Suprapubic skin (tissue), 4 donors: Measurements from ENCODE around the gene SLC4A1. TPM values are rescaled to one million over a fixed set of nuclear protein-coding genes. Genes with fewer than 3 reads are reported as not detected.

Experiments used
- DNase-seq, 2 donors: peaks; one replicate each; pipeline ENCODE4 v3.0.0-alpha.2; 2019; ENCODE audit warnings: low spot score in 2 of 2
- H3K27ac ChIP-seq: fragments of 200-600 bp; sonication (generic); one replicate; pipeline ENCODE4 v1.5.1; 2019
- H3K27me3 ChIP-seq: fragments of 200-600 bp; sonication (generic); one replicate; pipeline ENCODE4 v1.5.1; 2019
- H3K36me3 ChIP-seq: fragments of 200-600 bp; sonication (generic); one replicate; pipeline ENCODE4 v1.5.1; 2019
- H3K4me1 ChIP-seq: fragments of 200-600 bp; sonication (generic); one replicate; pipeline ENCODE4 v1.5.1; 2019
- H3K4me3 ChIP-seq: fragments of 200-600 bp; sonication (generic); one replicate; pipeline ENCODE4 v1.5.1; 2019; ENCODE audit warnings: mild to moderate bottlenecking
- H3K9me3 ChIP-seq: fragments of 200-600 bp; sonication (generic); one replicate; pipeline ENCODE4 v1.5.1; 2019
- EP300 ChIP-seq: sonication (generic); formaldehyde crosslinking; IDR thresholded peaks from one replicate; pipeline ENCODE4 v1.6.1; 2017; ENCODE audit warnings: antibody characterized with exemption
- POLR2A ChIP-seq, 2 donors: fragments of 450-650 bp; IDR thresholded peaks; one replicate each; pipeline ENCODE4 v1.6.1; 2017; ENCODE audit warnings: antibody characterized with exemption in 2 of 2, mild to moderate bottlenecking in 2 of 2, moderate library complexity in 2 of 2
- POLR2AphosphoS5 ChIP-seq, 3 donors: sonication (generic); formaldehyde crosslinking; IDR thresholded peaks; one replicate each; pipeline ENCODE4 v1.6.1; 2017; ENCODE audit warnings: antibody characterized with exemption in 3 of 3
- WGBS: methylation state at CpG from one replicate; pipeline ENCODE4 v1.1.5; 2018; 5-methylcytosine and 5-hydroxymethylcytosine counted together
- total RNA-seq, 4 donors: library from RNA; depleted of rRNA; stranded (reverse); fragments of >200 nt; gene quantifications; one replicate each; pipeline ENCODE4 v1.1.0, GENCODE V29; 2016
- TF ChIP-seq, protein P1 (sequence below), 2 donors: fragments of 200-600 bp in 1 of 2; fragments of 450-650 bp in 1 of 2; sonication (generic) in 1 of 2; IDR thresholded peaks; one replicate each; pipeline ENCODE4 v1.5.1; 2016 to 2019; ENCODE audit warnings: antibody characterized with exemption in 2 of 2, mild to moderate bottlenecking in 1 of 2, moderate library complexity in 1 of 2

Gene SLC4A1
- total RNA-seq, 4 donors from 2014 or later, result 0.08 to 0.17 (median 0.10) TPM; not detected in 1

DNA sequence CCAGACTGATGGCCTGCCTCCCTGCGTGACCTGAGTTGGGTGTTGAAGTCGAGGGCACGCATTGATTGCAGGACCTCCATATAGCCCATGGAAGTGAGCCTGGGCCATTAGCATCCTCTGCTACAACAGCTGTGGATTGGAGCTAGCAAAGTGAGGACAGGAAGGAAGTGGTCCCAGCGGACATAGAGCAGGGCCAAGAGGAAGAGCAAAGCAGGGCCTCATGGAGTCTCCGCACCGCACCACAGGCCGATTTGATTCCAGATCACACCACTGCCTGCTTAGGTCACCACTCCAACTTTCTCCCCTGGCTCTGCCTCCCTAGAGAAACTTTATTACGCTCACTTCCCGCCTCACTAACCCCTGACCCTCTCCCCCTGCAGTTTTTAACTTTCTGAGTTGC lies 37.8 kb downstream of the SLC4A1 start:
- Histone ChIP-seq H3K4me3 (no peak overlapping the region), H3K4me1 (peaks cover 6% of the 10 kb centered on the region), H3K36me3 (no peaks in the 10 kb centered on the region), H3K27ac (no peak overlapping the region), H3K9me3 (no peaks in the 10 kb centered on the region), H3K27me3 (no peaks in the 10 kb centered on the region)
- TF ChIP-seq, protein P1, sequence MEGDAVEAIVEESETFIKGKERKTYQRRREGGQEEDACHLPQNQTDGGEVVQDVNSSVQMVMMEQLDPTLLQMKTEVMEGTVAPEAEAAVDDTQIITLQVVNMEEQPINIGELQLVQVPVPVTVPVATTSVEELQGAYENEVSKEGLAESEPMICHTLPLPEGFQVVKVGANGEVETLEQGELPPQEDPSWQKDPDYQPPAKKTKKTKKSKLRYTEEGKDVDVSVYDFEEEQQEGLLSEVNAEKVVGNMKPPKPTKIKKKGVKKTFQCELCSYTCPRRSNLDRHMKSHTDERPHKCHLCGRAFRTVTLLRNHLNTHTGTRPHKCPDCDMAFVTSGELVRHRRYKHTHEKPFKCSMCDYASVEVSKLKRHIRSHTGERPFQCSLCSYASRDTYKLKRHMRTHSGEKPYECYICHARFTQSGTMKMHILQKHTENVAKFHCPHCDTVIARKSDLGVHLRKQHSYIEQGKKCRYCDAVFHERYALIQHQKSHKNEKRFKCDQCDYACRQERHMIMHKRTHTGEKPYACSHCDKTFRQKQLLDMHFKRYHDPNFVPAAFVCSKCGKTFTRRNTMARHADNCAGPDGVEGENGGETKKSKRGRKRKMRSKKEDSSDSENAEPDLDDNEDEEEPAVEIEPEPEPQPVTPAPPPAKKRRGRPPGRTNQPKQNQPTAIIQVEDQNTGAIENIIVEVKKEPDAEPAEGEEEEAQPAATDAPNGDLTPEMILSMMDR (IDR thresholded peaks at IDR 0.05), result no peak
- no peak for TF ChIP-seq POLR2A (IDR thresholded peaks at IDR 0.05)
- TF ChIP-seq EP300, result no peak
- no peak for TF ChIP-seq POLR2AphosphoS5 (IDR thresholded peaks at IDR 0.05)
- DNase-seq, result no peak
- WGBS, result 81% methylated on average over 9 of the region's 9 CpGs

DNA sequence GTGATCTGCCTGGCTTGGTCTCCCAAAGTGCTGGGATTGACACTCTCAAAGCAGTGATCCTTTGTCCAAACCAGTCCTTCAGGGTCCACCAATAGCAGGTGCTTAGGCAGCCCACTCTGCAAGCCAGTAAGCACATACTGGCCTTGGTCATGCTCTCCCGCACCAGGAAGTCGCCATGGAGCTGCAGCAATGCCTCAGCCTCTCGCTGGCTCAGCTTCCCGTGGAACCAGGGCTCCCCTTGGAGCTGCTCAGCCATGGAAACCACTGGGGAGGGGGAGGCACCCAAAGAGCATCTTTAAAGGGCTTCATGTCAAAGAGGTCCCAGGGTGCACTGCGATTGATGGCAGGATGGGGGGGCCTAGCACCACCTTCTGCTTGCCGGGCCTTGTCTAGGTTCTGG lies 38.8 kb downstream of the SLC4A1 start:
- DNase-seq, result no peak
- no peaks in the 10 kb centered on the region for H3K27me3 ChIP-seq
- no peaks in the 10 kb centered on the region for H3K4me1 ChIP-seq
- no peak overlapping the region for H3K4me3 ChIP-seq
- TF ChIP-seq, protein P1 (IDR thresholded peaks at IDR 0.05), result no peak
- TF ChIP-seq POLR2AphosphoS5 (IDR thresholded peaks at IDR 0.05) (no peak), POLR2A (IDR thresholded peaks at IDR 0.05) (no peak), EP300 (no peak)
- H3K36me3 ChIP-seq, result no peaks in the 10 kb centered on the region
- no peak overlapping the region for H3K27ac ChIP-seq
- H3K9me3 ChIP-seq, result no peaks in the 10 kb centered on the region
- 89% methylated on average over 5 of the region's 6 CpGs for WGBS

DNA sequence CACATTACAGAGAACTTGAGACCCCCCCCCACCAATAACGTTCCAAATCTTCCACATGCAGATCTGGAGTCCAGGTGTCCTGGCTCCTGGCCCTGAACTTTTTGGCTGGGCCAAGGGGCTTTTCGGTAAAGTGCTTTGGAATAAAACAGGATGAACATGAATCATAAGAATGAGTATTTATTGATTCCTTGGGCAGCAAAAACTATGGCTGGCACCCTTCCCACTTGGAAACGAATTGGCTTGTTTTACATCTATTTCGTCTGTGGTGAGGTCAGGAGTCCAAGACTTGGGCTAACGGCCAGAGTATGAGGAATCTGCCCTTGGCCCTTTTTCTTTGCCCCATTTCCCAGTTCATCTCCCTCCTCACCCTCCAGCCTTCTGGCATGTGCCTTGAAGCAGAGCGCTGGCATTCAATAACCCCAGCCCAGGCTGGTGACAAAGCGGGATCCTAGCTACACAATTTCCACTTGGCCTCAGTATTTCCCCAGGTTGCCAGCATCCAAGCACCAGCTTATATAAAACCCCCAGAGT lies 44.3 kb downstream of the SLC4A1 start:
- H3K27ac ChIP-seq, result no peak overlapping the region
- H3K36me3 ChIP-seq, result no peaks in the 10 kb centered on the region
- no peaks in the 10 kb centered on the region for H3K27me3 ChIP-seq
- H3K4me3 ChIP-seq, result no peak overlapping the region
- TF ChIP-seq, protein P1 (IDR thresholded peaks at IDR 0.05), result no peak
- H3K4me1 ChIP-seq, result peaks cover 24% of the 10 kb centered on the region
- DNase-seq, result peak in 1 of 2 donors; percentile 68
- H3K9me3 ChIP-seq, result no peaks in the 10 kb centered on the region
- WGBS, result 17% methylated on average over 7 of the region's 7 CpGs

DNA sequence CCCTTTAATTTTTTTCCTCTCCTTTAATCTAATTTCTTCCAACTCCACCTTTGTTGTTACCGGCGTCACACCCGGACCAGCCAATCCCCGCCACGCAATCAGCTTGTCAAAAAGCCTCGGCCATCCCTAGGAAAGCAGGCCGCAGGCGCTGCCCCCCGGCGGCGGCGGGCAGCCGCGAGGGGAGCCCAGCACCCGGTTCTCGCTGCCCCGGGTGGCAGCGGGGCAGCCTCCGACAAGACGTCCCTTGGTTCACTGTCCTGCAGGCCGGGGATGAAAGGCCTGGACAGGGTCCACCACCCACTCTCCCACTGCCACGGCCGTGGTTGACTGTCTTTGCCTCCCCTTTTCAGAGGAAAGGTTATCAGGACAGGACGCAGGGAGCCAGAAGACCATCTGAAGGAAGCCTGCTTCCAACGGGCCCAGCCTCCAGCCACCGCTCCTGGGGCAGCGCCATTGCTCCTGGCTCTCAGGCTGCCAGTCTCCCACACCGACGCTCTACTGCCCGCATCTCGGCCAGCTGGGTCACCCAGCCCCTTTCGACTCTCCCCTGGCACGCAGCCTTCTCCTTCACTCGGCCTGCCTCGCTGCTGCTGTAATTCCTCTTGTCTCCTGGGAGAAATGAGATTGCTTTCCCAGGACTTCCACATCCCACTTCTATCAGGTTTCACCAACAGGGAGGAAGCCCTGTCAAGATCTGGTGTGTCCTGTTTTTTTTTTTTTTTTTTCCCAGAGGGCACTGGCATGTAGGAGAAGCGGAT lies 45.6 kb downstream of the SLC4A1 start:
- H3K4me3 ChIP-seq, result peak overlapping the region; percentile 77
- DNase-seq, result peak; percentile 83 to 88
- H3K27me3 ChIP-seq, result no peaks in the 10 kb centered on the region
- WGBS, result under 1% methylated on average over 35 of the region's 36 CpGs
- H3K9me3 ChIP-seq, result no peaks in the 10 kb centered on the region
- no peaks in the 10 kb centered on the region for H3K36me3 ChIP-seq
- H3K4me1 ChIP-seq, result peaks cover 35% of the 10 kb centered on the region
- TF ChIP-seq POLR2AphosphoS5 (IDR thresholded peaks at IDR 0.05) (peak in 1 of 3 donors; percentile 25), EP300 (no peak)
- peak overlapping the region; percentile 100 for H3K27ac ChIP-seq

DNA sequence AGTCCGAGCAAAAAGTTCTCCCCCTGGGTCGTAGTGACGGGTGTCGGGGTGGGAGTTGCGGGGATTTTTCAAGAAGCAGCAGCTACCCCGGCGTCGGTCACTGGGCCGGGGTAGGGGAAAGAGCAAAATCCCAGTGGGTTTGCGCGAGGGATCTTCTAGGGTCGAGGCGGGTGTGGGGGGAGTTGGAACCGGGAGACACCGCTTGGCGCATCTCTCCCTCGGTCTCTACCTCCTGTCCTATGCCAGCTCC lies 46.1 kb downstream of the SLC4A1 start:
- peak in 1 of 2 donors; percentile 72 for DNase-seq
- H3K27ac ChIP-seq, result peak overlapping the region; percentile 100

More for the DNA sequence above, 46.1 kb downstream of the SLC4A1 start:
- Histone ChIP-seq H3K9me3 (no peaks in the 10 kb centered on the region), H3K4me3 (peak overlapping the region; percentile 77), H3K36me3 (peaks cover 1% of the 10 kb centered on the region), H3K4me1 (peaks cover 40% of the 10 kb centered on the region), H3K27me3 (no peaks in the 10 kb centered on the region)
- no peak for TF ChIP-seq POLR2A (IDR thresholded peaks at IDR 0.05)
- TF ChIP-seq EP300, result no peak
- TF ChIP-seq, protein P1 (IDR thresholded peaks at IDR 0.05), result no peak
- WGBS, result under 1% methylated on average over 17 of the region's 17 CpGs
